Measurements from ENCODE around the gene EHD3.

EHD3 gene

GRCh38 chr2:31203916-31204315 is 30.0 kb upstream of the EHD3 start:
- Mint-ChIP-seq H3K27me3 (no peaks in the 10 kb centered on the region), H3K27ac (no peak overlapping the region), H3K4me1 (no peaks in the 10 kb centered on the region), H3K9me3 (no peaks in the 10 kb centered on the region), H3K36me3 (peaks cover 4% of the 10 kb centered on the region), H3K4me3 (no peak overlapping the region)

GRCh38 chr2:31204783-31205182 is 29.2 kb upstream of the EHD3 start:
- no peaks in the 10 kb centered on the region for H3K9me3 Mint-ChIP-seq
- H3K27me3 Mint-ChIP-seq: no peaks in the 10 kb centered on the region
- H3K4me1 Mint-ChIP-seq: no peaks in the 10 kb centered on the region
- H3K27ac Mint-ChIP-seq: no peak overlapping the region
- no peak overlapping the region for H3K4me3 Mint-ChIP-seq
- H3K36me3 Mint-ChIP-seq: peaks cover 4% of the 10 kb centered on the region

GRCh38 chr2:31205186-31205585 is 28.8 kb upstream of the EHD3 start:
- no peaks in the 10 kb centered on the region for H3K4me1 Mint-ChIP-seq
- H3K27me3 Mint-ChIP-seq: no peaks in the 10 kb centered on the region
- no peak overlapping the region for H3K27ac Mint-ChIP-seq
- H3K4me3 Mint-ChIP-seq: no peak overlapping the region
- H3K36me3 Mint-ChIP-seq: peaks cover 4% of the 10 kb centered on the region
- H3K9me3 Mint-ChIP-seq: no peaks in the 10 kb centered on the region

- H3K27me3 Mint-ChIP-seq: no peaks in the 10 kb centered on the region
- H3K27ac Mint-ChIP-seq: no peak overlapping the region
- H3K4me1 Mint-ChIP-seq: no peaks in the 10 kb centered on the region
- H3K9me3 Mint-ChIP-seq: no peaks in the 10 kb centered on the region
- peaks cover 4% of the 10 kb centered on the region for H3K36me3 Mint-ChIP-seq
- no peak overlapping the region for H3K4me3 Mint-ChIP-seq
Measured at GRCh38 chr2:31205613-31206012, 28.3 kb upstream of the EHD3 start.

- H3K4me1 Mint-ChIP-seq: no peaks in the 10 kb centered on the region
- H3K4me3 Mint-ChIP-seq: no peak overlapping the region
- H3K27ac Mint-ChIP-seq: no peak overlapping the region
- H3K36me3 Mint-ChIP-seq: peaks cover 2% of the 10 kb centered on the region
- H3K9me3 Mint-ChIP-seq: no peaks in the 10 kb centered on the region
- H3K27me3 Mint-ChIP-seq: no peaks in the 10 kb centered on the region
Measured at GRCh38 chr2:31207790-31208189, 26.2 kb upstream of the EHD3 start.

- no peaks in the 10 kb centered on the region for H3K9me3 Mint-ChIP-seq
- peaks cover 2% of the 10 kb centered on the region for H3K36me3 Mint-ChIP-seq
- no peaks in the 10 kb centered on the region for H3K4me1 Mint-ChIP-seq
- no peaks in the 10 kb centered on the region for H3K27me3 Mint-ChIP-seq
- no peak overlapping the region for H3K4me3 Mint-ChIP-seq
- H3K27ac Mint-ChIP-seq: no peak overlapping the region
Measured at GRCh38 chr2:31208240-31208639, 25.7 kb upstream of the EHD3 start.

GRCh38 chr2:31212659-31213600 is 21.0 kb upstream of the EHD3 start:
- Mint-ChIP-seq H3K36me3 (no peaks in the 10 kb centered on the region), H3K9me3 (no peaks in the 10 kb centered on the region), H3K27ac (no peak overlapping the region)

GRCh38 chr2:31213601-31214443 is 20.1 kb upstream of the EHD3 start:
- Mint-ChIP-seq H3K9me3 (no peaks in the 10 kb centered on the region), H3K27me3 (no peaks in the 10 kb centered on the region), H3K36me3 (no peaks in the 10 kb centered on the region), H3K4me3 (no peak overlapping the region), H3K27ac (no peak overlapping the region), H3K4me1 (peaks cover 11% of the 10 kb centered on the region)

More at GRCh38 chr2:31212659-31213600, 21.0 kb upstream of the EHD3 start:
- no peaks in the 10 kb centered on the region for H3K27me3 Mint-ChIP-seq
- peaks cover 11% of the 10 kb centered on the region for H3K4me1 Mint-ChIP-seq
- no peak overlapping the region for H3K4me3 Mint-ChIP-seq

- H3K27me3 Mint-ChIP-seq: no peaks in the 10 kb centered on the region
- H3K9me3 Mint-ChIP-seq: no peaks in the 10 kb centered on the region
- H3K36me3 Mint-ChIP-seq: peaks cover 2% of the 10 kb centered on the region
- H3K27ac Mint-ChIP-seq: no peak overlapping the region
- H3K4me3 Mint-ChIP-seq: no peak overlapping the region
- peaks cover 11% of the 10 kb centered on the region for H3K4me1 Mint-ChIP-seq
Measured at GRCh38 chr2:31214444-31214915, 19.5 kb upstream of the EHD3 start.

GRCh38 chr2:31216734-31217133 is 17.2 kb upstream of the EHD3 start:
- Mint-ChIP-seq H3K9me3 (no peaks in the 10 kb centered on the region), H3K4me3 (no peak overlapping the region), H3K27ac (no peak overlapping the region), H3K4me1 (peaks cover 11% of the 10 kb centered on the region), H3K27me3 (peaks cover 4% of the 10 kb centered on the region), H3K36me3 (peaks cover 2% of the 10 kb centered on the region)

- no peak within 1 kb of the TSS for H3K27ac Mint-ChIP-seq
- no peak within 1 kb of the TSS for H3K4me3 Mint-ChIP-seq
- peaks cover 11% of the 10 kb centered on the region for H3K4me1 Mint-ChIP-seq
- H3K27me3 Mint-ChIP-seq: peaks cover 5% of the 10 kb centered on the region
- peaks cover 2% of the 10 kb centered on the region for H3K36me3 Mint-ChIP-seq
- H3K9me3 Mint-ChIP-seq: no peaks in the 10 kb centered on the region
Measured at GRCh38 chr2:31217465-31218200, 16.3 kb upstream of the EHD3 start, which contains the start of gene CAPN14. CAPN14 (minus strand) TSS chr2:31217515; CDS start chr2:31205447, 12,068 bp downstream.

- Mint-ChIP-seq H3K4me3 (no peak overlapping the region), H3K27ac (no peak overlapping the region)
Measured at GRCh38 chr2:31219131-31219969, 14.6 kb upstream of the EHD3 start.

GRCh38 chr2:31221544-31221943 is 12.4 kb upstream of the EHD3 start:
- Mint-ChIP-seq H3K4me3 (no peak overlapping the region), H3K4me1 (no peaks in the 10 kb centered on the region), H3K27ac (no peak overlapping the region), H3K9me3 (no peaks in the 10 kb centered on the region), H3K36me3 (peaks cover 5% of the 10 kb centered on the region), H3K27me3 (peaks cover 10% of the 10 kb centered on the region)

More at GRCh38 chr2:31219131-31219969, 14.6 kb upstream of the EHD3 start:
- H3K4me1 Mint-ChIP-seq: peaks cover 4% of the 10 kb centered on the region
- H3K36me3 Mint-ChIP-seq: peaks cover 5% of the 10 kb centered on the region
- peaks cover 10% of the 10 kb centered on the region for H3K27me3 Mint-ChIP-seq
- no peaks in the 10 kb centered on the region for H3K9me3 Mint-ChIP-seq

GRCh38 chr2:31222071-31222470 is 11.9 kb upstream of the EHD3 start:
- no peak overlapping the region for H3K27ac Mint-ChIP-seq
- no peak overlapping the region for H3K4me3 Mint-ChIP-seq
- H3K4me1 Mint-ChIP-seq: no peaks in the 10 kb centered on the region

More at GRCh38 chr2:31222071-31222470, 11.9 kb upstream of the EHD3 start:
- Mint-ChIP-seq H3K27me3 (peaks cover 10% of the 10 kb centered on the region), H3K9me3 (no peaks in the 10 kb centered on the region), H3K36me3 (peaks cover 5% of the 10 kb centered on the region)
